Hematopoietic multipotent progenitor cell (in vitro differentiated cells): Measurements from ENCODE around the gene ATL3. TPM values are rescaled to one million over a fixed set of nuclear protein-coding genes. Genes with fewer than 3 reads are reported as not detected.
"Not testable (repeated sequence)": the region's sequence is repeated elsewhere in the genome, so short reads cannot be mapped to it uniquely, and the experiment has no call there.

Source experiments
- DNase-seq, 3 donors: peaks; one replicate each; pipeline ENCODE4 v3.0.0-alpha.2; 2011 to 2015; ENCODE audit warnings: low read depth in 2 of 3, low spot score in 2 of 3
- total RNA-seq: library from RNA; depleted of rRNA; stranded (reverse); fragments of >200 nt; gene quantifications from one replicate; pipeline ENCODE4 v1.2.3, GENCODE V29; 2012

Gene ATL3
- total RNA-seq, 1 donor: 35.3 TPM

DNA sequence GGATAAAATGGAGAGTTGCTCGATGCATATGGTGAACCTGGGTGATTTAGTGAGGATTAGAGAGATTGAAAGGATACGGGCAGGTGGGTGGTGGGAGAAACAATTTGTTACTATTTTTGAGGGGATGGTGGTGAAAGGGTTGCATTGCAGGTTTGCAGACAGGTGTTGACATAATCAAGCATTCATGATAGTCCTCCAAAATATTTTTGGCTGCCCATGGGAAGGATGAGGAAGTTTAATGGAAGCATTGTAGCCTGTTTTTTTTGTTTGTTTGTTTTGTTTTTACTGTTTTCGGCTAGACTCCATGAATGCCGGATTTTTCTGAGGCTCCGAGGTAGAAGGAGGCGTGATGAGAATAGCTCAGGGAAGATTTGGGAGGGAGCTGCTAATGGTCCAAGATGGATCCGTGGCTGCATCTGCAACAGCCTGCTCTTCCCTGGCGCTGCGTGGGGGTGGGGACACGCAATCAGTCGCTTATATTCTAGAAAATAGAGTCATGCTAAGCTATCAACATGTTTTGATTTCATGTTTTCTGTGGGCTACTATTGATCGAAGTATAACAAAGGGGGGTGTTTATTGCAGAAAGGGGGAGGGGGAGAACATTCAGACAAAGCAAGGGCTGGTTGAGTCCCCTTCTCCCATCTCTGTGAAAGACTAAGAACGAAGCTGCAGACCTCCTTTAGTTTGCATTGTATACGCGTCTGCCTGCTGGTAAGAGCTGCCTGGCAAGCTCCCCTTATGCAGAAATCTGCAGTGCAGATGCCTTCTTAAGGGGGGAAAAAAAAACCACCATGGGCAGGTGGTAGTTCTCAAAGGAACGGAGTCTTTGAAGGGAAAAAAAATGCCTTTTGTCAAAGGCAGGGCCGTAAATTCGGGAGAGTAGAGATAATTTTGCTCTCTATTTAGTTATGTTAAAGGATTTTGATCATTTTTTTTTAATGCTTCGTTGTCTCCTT, 11.2 kb upstream of the ATL3 start:
- peak in 1 of 3 donors; percentile 15 for DNase-seq

DNA sequence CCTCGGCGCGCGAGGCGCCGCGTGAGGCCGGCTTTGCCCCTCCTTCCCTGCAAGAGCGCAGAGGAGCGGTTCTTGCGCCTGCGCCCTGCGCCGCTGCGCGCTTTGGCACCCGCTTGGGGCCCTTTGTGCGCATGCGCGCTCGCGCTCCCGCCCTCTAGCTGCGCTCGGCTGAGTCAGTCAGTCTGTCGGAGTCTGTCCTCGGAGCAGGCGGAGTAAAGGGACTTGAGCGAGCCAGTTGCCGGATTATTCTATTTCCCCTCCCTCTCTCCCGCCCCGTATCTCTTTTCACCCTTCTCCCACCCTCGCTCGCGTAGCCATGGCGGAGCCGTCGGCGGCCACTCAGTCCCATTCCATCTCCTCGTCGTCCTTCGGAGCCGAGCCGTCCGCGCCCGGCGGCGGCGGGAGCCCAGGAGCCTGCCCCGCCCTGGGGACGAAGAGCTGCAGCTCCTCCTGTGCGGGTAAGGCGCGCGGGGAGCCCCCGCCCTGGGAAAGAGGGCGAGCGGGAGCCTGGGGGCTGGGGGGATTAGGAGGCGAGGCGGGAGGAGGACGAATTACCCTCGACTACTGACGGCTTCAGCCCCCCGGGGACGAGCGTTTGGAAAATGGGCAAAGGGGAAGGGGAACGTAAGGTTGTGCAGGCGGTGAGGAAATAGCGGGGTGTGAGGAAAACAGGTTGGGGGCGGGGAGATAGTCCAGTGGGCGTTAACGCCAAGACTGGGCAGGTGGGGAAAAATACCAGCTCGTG, 10.3 kb upstream of the ATL3 start, which contains the start of gene RTN3:
RTN3 (plus strand) TSS at position 180 of the 745 bp plus-strand sequence; CDS start at position 317, 137 bp downstream.
- peak; percentile 98 to 99 (median 98) for DNase-seq

DNA sequence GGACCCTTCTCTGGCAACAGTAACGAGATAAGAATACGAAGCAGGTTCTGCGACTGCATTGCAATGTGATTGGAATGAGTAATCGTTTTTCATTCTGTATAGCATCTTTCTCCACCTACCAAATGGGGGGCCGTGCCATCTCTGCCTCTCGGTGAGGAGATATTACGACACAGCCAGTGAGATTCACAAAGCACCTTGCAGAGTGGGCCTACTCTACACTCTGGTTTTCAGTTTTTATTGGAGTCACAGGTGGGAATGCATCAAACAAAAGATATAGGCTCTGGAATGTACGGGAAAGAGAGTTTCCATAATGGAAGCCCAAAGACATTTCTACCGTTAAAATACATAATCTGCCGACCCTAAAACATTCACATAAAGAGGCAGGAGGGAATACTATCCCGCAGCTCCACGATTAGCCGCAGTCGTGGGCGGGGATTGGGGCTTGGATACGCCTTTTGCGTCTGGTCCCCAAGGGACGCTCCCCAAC, 9.7 kb upstream of the ATL3 start:
- peak in 1 of 3 donors; percentile 32 for DNase-seq

DNA sequence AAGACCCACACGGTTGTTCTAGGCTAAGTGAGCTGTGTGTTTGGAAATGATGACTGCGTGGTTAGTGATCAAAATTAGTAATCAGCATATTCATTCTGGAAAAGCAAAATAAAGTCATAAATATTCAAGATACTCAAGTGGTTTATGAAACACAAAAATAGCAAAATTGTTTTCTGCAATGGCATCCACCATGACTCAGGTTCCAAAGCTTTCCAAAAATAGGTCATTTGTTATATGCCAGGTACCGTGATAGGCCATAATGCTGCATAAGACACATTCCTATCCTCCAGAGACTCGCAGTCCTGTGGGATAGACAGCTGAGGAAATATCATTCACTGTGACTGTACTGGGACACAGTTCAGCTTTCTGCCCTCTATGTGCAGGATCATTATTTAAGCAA, 2.4 kb upstream of the ATL3 start:
- DNase-seq: no peak

DNA sequence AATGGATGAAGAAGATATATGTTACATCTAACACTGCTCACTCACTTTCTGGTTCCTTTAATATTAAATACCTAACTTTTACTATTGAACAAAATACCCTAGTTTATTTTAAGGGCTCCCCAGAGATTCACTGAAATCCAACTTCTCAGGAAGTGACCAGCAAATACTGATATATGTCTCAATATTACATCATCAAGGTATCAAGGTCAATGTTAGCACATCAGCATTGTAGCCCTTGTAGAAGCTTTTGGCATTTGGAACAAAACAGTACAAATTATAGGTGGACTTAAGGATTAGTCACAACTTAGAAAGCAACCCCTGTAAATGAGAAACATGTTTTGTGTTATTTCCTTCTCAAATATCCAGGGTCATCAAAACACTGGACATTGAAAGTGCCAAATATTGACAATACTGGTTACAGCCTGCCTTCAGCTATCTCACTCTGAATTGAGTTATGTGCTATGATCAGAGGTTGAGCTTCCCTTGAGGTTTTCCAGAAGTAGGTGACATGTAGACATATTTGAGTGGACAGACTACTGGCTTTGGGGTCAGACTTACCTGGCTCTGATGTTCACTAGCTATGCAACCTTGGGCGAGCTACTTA, 1.9 kb upstream of the ATL3 start:
- no peak for DNase-seq

GRCh38 chr11:63672156-63672463, 934 bp upstream of the ATL3 start:
- DNase-seq: no peak

DNA sequence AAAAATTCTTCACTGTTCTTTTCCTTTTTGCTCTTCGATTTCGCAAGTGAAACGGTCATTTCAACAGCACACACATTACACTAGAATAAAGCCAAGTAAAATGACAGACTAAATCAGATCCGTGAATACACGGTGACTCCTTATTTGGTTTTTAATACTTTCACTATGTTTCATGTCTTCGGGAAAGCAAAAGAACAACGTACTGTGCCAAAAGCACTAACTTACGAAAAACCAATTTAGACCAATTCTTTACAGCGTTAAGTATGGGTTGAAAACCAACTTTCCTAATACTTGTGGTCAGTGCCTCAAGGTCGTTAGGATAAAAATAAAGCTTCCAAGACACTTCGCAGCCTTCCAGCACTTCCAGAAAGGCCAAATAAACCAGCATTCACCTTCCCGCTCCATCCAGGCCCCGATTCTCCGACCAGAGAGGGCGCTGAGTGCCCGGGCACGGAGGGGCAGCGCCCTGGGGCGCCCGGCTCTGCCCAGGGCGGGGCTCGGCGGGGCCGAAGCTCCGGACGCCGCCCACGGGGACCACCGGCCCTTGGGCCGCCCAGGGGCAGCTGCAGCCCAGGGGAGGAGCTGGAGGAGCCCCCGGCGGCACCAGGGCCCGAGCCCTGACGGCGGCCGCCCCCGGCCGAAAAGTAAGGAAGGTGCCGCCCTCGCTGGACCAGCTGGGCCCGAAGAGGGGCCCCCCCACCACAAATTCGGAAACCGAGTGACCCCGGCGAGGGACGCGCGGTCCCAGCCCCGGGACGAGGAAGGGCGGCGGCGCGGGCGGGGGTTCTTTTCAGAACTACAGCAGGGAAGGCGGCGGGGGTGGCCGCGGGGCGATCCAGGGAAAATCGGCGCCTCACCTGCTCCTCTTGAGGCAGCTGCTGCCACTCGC, 499 bp downstream of the ATL3 start:
- DNase-seq: peak in 2 of 3 donors; percentile 34 to 42

DNA sequence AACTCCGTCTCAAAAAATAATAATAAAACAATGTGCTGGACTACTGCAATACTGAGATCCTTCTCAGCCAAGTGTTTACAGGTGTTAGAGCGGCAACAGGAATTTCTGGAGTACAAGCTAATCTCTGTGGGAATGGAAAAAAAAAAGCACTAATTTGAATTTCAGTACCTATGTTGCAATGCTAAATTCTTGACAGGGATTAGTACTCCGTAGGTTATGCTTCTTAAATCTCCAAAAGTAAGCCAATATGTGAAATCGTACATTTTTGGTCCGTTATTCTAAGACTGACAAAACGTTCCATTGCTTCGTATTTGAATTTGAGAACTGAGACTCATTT, 1.1 kb downstream of the ATL3 start:
- no peak for DNase-seq

DNA sequence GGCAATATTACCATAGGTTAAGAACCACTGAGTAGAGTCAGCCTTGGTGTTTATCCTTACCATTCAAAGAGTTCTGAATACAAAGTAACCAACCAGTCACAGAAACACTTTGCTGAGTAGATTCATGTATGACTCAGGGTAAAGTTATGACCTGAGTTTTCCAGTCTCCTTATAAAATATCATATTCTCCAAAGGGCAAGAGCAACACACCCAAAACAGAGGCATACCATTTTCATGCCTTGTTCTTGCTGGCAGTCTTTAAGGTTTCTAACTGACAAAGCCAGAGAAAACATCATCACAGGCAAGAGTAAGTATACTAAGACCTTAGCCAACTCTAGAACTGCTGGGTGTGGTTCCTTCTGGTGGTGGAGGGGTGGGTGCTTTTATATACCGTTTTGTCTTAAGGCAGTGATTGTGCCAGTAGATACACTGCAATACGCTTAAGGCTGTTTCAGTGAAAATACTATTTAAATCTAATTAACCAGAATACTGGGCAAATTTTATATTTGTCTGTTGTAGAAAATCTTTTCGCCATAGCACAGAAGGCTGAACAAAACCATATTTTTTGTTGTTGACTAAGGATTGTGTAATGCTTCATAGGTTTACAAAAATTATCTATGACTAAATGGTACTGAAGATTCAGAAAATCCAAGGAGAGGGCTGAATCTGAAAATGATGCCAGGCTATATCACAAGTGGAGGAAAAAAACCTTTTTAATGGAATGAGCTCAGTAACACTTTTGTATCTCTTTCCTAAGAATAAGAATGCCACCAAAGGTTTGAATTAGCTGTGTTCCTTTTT, 3.0 kb downstream of the ATL3 start:
- DNase-seq: no peak

GRCh38 chr11:63666874-63667273, 4.3 kb downstream of the ATL3 start:
- DNase-seq: no peak

DNA sequence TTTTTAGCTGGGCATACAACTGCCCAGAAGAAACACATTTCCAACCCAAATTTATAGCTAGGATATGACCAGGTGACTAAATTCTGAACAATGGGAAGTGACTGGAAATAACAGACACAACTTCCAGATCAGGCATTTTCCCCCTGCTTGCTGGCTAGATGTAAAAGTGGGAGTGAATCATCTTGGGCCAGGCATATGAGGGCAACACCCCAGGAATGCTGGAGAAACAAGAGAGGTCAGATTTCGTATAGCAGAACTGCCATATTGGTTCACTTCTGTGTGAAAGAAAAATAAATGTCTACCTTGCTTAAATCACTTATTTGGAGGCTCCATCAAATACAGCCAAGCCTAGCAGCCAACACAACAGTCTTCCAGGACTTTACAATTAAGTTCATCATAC, 7.4 kb downstream of the ATL3 start:
- DNase-seq: no peak

- DNase-seq: no peak
Measured at GRCh38 chr11:63660972-63661371, 10.2 kb downstream of the ATL3 start.

DNA sequence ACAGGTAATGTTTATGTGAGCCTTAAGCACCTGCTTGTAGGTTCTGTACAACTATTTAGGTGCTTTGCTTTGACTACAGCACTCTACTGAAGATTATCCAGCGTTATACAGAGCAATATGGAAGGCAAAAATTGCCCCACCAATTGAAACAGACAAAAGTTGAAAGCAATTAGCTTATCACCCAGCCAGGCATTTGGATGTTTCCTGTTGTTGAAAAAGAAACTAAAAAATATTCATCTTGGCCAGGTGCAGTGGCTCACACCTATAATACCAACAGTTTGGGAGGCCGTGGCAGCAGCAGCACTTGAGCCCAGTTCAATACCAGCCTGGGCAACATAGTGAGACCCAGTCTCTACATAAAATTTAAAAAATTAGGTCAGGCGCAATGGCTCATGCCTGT, 18.5 kb downstream of the ATL3 start:
- peak in 2 of 3 donors; percentile 31 to 78 for DNase-seq

DNA sequence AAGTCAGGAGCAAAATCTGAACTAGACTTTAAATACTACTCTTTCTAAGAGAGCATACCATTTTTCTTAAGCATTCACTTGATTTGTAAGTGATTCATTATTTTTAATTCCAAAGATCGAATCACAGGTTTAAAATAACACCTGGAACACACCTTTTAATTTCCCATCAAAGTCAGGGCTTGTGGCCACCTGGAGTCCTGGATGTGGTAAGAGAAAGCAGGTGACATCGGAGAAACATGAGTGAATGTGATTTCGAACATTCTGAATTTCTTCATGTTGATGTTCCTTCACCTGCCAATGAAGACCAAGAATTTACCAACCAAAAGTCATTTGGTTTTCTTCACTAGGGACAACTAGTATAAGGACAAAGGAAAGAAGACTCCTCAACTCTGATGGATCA, 28.0 kb downstream of the ATL3 start:
- no peak for DNase-seq

DNA sequence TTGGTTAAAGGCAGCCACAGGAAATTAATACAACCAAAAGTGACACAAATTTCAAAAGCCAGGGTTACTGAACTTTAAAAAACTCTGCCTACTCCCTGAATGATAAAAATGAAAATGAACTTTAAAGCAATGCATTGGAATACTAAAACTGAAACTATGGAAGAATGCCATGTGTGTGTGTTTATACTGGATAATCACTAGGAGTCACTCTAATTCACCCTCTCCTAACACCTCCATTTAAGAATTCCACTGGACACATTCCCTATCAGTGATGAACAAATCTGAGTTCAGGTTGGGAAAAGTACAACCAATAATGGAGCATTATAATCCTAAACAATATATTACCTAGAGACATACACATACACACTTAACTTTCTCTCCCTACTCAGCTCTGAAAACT, 29.4 kb downstream of the ATL3 start:
- DNase-seq: no peak

DNA sequence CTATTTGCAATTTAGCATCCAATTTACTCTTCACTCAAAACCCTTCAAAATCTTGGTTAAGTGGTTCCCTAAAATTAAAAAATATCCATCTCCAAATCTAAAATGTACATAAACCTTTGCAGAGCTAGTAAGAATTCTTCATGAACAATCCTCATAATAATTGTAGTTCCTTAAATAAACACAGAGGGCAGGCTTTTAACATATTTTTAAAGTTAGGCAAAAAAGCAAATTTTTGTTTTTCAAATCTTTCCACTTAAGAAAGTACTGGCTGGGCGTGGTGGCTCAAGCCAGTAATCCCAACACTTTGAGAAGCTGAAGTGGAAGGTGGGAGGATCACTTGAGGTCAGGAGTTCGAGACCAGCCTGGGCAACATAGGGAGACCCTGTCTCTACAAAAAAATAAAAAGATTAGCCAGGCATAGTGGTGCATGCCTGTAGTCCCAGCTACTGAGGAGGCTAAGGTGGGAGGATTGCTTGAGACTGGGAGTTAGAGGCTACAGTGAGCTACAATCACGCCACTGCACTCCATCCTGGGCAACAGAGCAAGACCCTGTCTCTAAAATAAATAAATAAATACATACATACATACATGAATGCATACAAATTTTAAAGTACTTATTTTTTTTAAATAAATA, 31.9 kb downstream of the ATL3 start:
- peak in 1 of 3 donors; percentile 17 for DNase-seq

GRCh38 chr11:63638436-63638835, 32.7 kb downstream of the ATL3 start:
- DNase-seq: not testable (repeated sequence)

- DNase-seq: peak; percentile 47 to 80 (median 62)
Measured at GRCh38 chr11:63635762-63636465, 35.3 kb downstream of the ATL3 start.
